Measurements from ENCODE around the gene CTLA4. TPM values are rescaled to one million over a fixed set of nuclear protein-coding genes. Genes with fewer than 3 reads are reported as not detected.

The CTLA4 gene
- total RNA-seq, 6 experiments from 2014 or later: not detected

DNA sequence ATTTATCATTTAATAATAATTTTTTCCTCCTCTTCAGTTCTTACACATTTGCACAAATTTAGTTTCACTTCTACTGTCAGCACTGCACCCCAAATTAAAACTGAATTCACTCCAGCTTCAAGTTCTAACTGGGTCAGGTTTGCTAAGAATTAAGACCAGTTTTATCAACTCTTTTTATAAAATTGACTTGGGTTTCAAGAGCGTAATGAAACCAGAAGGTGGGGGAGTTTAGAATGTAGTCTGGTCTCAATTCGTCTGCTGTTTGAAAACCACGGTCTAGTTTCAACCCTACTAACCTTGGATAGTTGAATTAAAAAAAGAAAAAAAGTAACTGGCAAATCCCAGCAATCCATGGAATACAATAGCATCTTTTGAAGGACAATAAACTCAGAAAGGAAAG is 14.3 kb upstream of the CTLA4 start:
- H3K27ac ChIP-seq: no peak overlapping the region
- H3K36me3 ChIP-seq: no peaks in the 10 kb centered on the region
- WGBS (ENCODE audit: insufficient coverage, low coverage, low lambda C conversion rate, missing lambda C conversion rate): 58% methylated on average over 3 of the region's 3 CpGs
- H3K4me1 ChIP-seq: no peaks in the 10 kb centered on the region
- TF ChIP-seq POLR2A (IDR thresholded peaks at IDR 0.05): no peak
- TF ChIP-seq, protein P1, sequence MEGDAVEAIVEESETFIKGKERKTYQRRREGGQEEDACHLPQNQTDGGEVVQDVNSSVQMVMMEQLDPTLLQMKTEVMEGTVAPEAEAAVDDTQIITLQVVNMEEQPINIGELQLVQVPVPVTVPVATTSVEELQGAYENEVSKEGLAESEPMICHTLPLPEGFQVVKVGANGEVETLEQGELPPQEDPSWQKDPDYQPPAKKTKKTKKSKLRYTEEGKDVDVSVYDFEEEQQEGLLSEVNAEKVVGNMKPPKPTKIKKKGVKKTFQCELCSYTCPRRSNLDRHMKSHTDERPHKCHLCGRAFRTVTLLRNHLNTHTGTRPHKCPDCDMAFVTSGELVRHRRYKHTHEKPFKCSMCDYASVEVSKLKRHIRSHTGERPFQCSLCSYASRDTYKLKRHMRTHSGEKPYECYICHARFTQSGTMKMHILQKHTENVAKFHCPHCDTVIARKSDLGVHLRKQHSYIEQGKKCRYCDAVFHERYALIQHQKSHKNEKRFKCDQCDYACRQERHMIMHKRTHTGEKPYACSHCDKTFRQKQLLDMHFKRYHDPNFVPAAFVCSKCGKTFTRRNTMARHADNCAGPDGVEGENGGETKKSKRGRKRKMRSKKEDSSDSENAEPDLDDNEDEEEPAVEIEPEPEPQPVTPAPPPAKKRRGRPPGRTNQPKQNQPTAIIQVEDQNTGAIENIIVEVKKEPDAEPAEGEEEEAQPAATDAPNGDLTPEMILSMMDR (IDR thresholded peaks at IDR 0.05): no peak
- ATAC-seq (no peak), DNase-seq (no peak)
- H3K4me3 ChIP-seq: no peak overlapping the region
- H3K9me3 ChIP-seq: no peaks in the 10 kb centered on the region
- intact Hi-C loops (cut with DNase I): no loop called here
- no peaks in the 10 kb centered on the region for H3K27me3 ChIP-seq

DNA sequence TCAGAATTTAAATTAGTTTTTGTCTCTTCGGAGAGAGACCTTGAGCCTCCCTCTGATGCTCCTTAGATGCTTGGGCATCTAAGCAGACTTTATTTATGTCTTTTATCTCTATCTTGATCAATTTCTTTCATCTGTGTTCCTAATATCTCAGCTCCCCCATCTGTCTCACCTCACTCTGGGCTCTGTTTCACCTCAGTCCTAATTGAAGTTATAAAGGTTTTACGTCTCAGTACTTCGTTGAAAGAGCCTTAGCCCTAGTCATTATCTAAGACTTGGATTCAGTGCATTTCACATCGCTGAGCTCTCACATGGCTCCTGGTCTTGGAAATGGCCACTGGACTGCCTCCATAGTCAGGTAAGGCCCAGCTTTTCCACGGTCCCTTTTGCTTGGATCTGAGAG is 13.8 kb upstream of the CTLA4 start:
- Histone ChIP-seq H3K27me3 (no peaks in the 10 kb centered on the region), H3K4me1 (no peaks in the 10 kb centered on the region), H3K4me3 (no peak overlapping the region), H3K9me3 (no peaks in the 10 kb centered on the region), H3K27ac (no peak overlapping the region), H3K36me3 (no peaks in the 10 kb centered on the region)
- ATAC-seq (no peak), DNase-seq (no peak)
- intact Hi-C loops (cut with DNase I): no loop called here
- WGBS (ENCODE audit: insufficient coverage, low coverage, low lambda C conversion rate, missing lambda C conversion rate): 80% methylated on average over 5 of the region's 5 CpGs
- TF ChIP-seq, protein P1 (IDR thresholded peaks at IDR 0.05): no peak
- TF ChIP-seq POLR2A (IDR thresholded peaks at IDR 0.05): no peak

DNA sequence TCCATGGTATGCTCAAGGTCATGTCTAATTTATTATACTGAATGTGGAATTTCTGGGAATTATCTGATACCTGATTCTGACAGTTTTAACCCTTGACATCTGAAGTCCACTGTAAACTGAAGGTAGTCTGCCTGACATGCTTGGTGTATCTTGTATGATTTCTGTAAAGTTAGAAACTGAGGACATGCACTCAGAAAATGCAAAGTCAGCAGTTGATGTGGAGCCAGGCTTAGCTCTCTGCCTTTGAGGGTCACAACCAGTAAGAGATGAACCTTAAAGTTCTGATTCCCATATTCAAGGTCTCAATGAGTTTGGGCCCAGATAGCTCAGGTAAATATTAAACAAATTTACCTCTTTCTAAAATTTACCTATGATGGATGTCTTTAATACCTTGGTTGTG is 12.3 kb upstream of the CTLA4 start:
- ATAC-seq: no peak
- H3K4me3 ChIP-seq: no peak overlapping the region
- H3K9me3 ChIP-seq: no peaks in the 10 kb centered on the region
- H3K36me3 ChIP-seq: no peaks in the 10 kb centered on the region
- no peaks in the 10 kb centered on the region for H3K4me1 ChIP-seq
- H3K27me3 ChIP-seq: no peaks in the 10 kb centered on the region
- intact Hi-C loops (cut with DNase I): no loop called here
- no peak for DNase-seq
- TF ChIP-seq POLR2A (IDR thresholded peaks at IDR 0.05): no peak
- TF ChIP-seq, protein P1 (IDR thresholded peaks at IDR 0.05): no peak
- H3K27ac ChIP-seq: no peak overlapping the region

DNA sequence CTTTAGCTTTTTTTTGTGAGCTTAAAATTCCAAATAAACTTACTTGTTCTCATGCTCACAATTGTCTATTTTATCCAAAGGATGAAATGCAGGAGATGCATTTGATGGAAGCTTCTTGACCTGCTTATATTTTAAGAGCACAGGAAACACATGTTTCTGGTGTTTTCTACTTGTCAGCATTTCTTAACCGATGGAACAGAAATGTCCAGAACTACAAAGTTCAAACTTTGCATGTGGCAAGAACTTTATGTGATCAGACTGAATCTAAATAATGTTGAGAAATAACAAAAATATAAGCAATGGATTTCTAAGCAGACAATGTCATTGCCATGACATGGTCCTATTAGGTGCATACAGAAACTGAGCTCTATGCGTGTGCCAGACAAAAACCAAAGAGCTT is 9.9 kb upstream of the CTLA4 start:
- DNase-seq (no peak), ATAC-seq (peak in 1 of 4 donors; percentile 20)
- TF ChIP-seq POLR2A (IDR thresholded peaks at IDR 0.05): no peak
- TF ChIP-seq, protein P1 (IDR thresholded peaks at IDR 0.05): no peak
- intact Hi-C loops (cut with DNase I): no loop called here
- H3K9me3 ChIP-seq: no peaks in the 10 kb centered on the region
- no peak overlapping the region for H3K27ac ChIP-seq
- H3K27me3 ChIP-seq: no peaks in the 10 kb centered on the region
- 35% methylated on average over 2 of the region's 2 CpGs for WGBS (ENCODE audit: insufficient coverage, low coverage, low lambda C conversion rate, missing lambda C conversion rate)
- no peaks in the 10 kb centered on the region for H3K36me3 ChIP-seq
- H3K4me1 ChIP-seq: no peaks in the 10 kb centered on the region
- no peak overlapping the region for H3K4me3 ChIP-seq

DNA sequence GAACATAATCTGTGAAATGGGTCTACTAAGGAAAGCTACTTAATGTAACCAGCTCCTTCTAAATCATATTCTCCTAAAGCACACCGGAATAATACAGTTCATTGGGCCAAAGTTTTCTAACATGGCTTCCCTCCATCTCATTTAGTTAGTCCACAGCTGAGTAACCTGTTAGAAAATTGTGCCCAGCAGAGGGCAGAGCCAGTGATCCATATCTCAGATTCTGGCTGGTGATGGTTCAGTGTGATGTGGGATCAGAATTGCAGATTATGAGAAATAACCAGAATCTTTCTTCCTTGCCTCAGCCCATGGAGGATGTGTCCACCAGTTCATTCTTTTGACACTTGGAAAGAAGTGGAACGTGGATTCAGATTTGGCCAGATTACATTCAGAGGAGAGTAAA is 9.4 kb upstream of the CTLA4 start:
- no peak overlapping the region for H3K27ac ChIP-seq
- no peak overlapping the region for H3K4me3 ChIP-seq
- DNase-seq: no peak
- ATAC-seq: no peak
- intact Hi-C loops (cut with DNase I): no loop called here
- no peaks in the 10 kb centered on the region for H3K27me3 ChIP-seq
- no peaks in the 10 kb centered on the region for H3K9me3 ChIP-seq
- H3K4me1 ChIP-seq: no peaks in the 10 kb centered on the region
- TF ChIP-seq, protein P1 (IDR thresholded peaks at IDR 0.05): no peak
- TF ChIP-seq POLR2A (IDR thresholded peaks at IDR 0.05): no peak
- 82% methylated on average over 1 of the region's 2 CpGs for WGBS (ENCODE audit: insufficient coverage, low coverage, low lambda C conversion rate, missing lambda C conversion rate)
- H3K36me3 ChIP-seq: no peaks in the 10 kb centered on the region
